Astrocyte (in vitro differentiated cells and primary cell): ENCODE data around the gene HNRNPM. TPM values are rescaled to one million over a fixed set of nuclear protein-coding genes. Genes with fewer than 3 reads are reported as not detected.

Experiments used
- DNase-seq: peaks from one replicate; pipeline ENCODE4 v3.0.0-alpha.2; 2010; ENCODE audit warnings: low read depth
- FAIRE-seq: peaks from 2 replicates; lab custom pipeline; 2011; peaks lifted over from hg19 to GRCh38; lab: Jason Lieb, UNC
- H2AFZ ChIP-seq: 2 replicates; pipeline ENCODE4 v1.6.0; 2012; ENCODE audit warnings: low read depth, low read length, inconsistent platforms
- H3K27ac ChIP-seq: 2 replicates; pipeline ENCODE4 v1.5.1; 2011; ENCODE audit warnings: low read depth, low read length, inconsistent platforms
- H3K27me3 ChIP-seq: 2 replicates; pipeline ENCODE4 v1.6.0; 2011; ENCODE audit warnings: low read length, inconsistent platforms; ENCODE audit not compliant: insufficient read depth
- H3K36me3 ChIP-seq: 2 replicates; pipeline ENCODE4 v1.5.1; 2011; ENCODE audit warnings: low read length, inconsistent platforms; ENCODE audit not compliant: insufficient read depth
- H3K4me1 ChIP-seq: 2 replicates; pipeline ENCODE4 v1.5.1; 2011; ENCODE audit warnings: low read length, inconsistent platforms; ENCODE audit not compliant: insufficient read depth
- H3K4me2 ChIP-seq: 2 replicates; pipeline ENCODE4 v1.6.0; 2012; ENCODE audit warnings: low read length, inconsistent platforms
- H3K4me3 ChIP-seq: 2 replicates; pipeline ENCODE4 v1.5.1; 2011; ENCODE audit warnings: low read depth, mild to moderate bottlenecking, low read length, inconsistent platforms; ENCODE audit not compliant: insufficient read depth
- H3K79me2 ChIP-seq: 2 replicates; pipeline ENCODE4 v1.6.0; 2012; ENCODE audit warnings: mild to moderate bottlenecking, low read length, inconsistent platforms; ENCODE audit not compliant: insufficient read depth
- H3K9ac ChIP-seq: 2 replicates; pipeline ENCODE4 v1.6.0; 2012; ENCODE audit warnings: mild to moderate bottlenecking, low read length, inconsistent platforms
- H3K9me3 ChIP-seq: 2 replicates; pipeline ENCODE4 v1.5.1; 2012; ENCODE audit warnings: low read depth, mild to moderate bottlenecking, low read length, inconsistent platforms; ENCODE audit not compliant: insufficient read depth
- H4K20me1 ChIP-seq: 2 replicates; pipeline ENCODE4 v1.6.0; 2012; ENCODE audit warnings: low read length, inconsistent platforms; ENCODE audit not compliant: insufficient read depth
- H3K27ac Mint-ChIP-seq: one replicate; pipeline ENCODE4 v1.8.0; 2021; ENCODE audit warnings: mild to moderate bottlenecking, mixed read lengths; ENCODE audit not compliant: unreplicated experiment
- H3K27me3 Mint-ChIP-seq: one replicate; pipeline ENCODE4 v1.8.0; 2021; ENCODE audit warnings: low read depth, mixed read lengths; ENCODE audit not compliant: unreplicated experiment
- H3K36me3 Mint-ChIP-seq: one replicate; pipeline ENCODE4 v1.8.0; 2021; ENCODE audit warnings: low read depth, mixed read lengths; ENCODE audit not compliant: unreplicated experiment
- H3K4me1 Mint-ChIP-seq: one replicate; pipeline ENCODE4 v1.8.0; 2021; ENCODE audit warnings: low read depth, mixed read lengths; ENCODE audit not compliant: unreplicated experiment
- H3K4me3 Mint-ChIP-seq: one replicate; pipeline ENCODE4 v1.8.0; 2021; ENCODE audit warnings: mild to moderate bottlenecking, moderate library complexity, mixed read lengths; ENCODE audit not compliant: unreplicated experiment
- H3K9me3 Mint-ChIP-seq: one replicate; pipeline ENCODE4 v1.8.0; 2021; ENCODE audit warnings: mild to moderate bottlenecking, mixed read lengths; ENCODE audit not compliant: unreplicated experiment
- CTCF ChIP-seq: IDR thresholded peaks from 2 replicates; pipeline ENCODE4 v1.5.1; 2011; ENCODE audit warnings: low read depth, mild to moderate bottlenecking, inconsistent platforms, low read length, moderate library complexity; ENCODE audit not compliant: insufficient read depth
- EZH2 ChIP-seq: IDR thresholded peaks from 2 replicates; pipeline ENCODE4 v1.6.1; 2012; ENCODE audit warnings: mild to moderate bottlenecking, low read length, inconsistent platforms; ENCODE audit not compliant: insufficient read depth
- total RNA-seq: library from RNA; stranded (reverse); gene quantifications from 2 replicates; pipeline ENCODE4 v1.2.1, GENCODE V29; 2021

Gene HNRNPM
- total RNA-seq, 1 donor from 2014 or later = 172 TPM

- no peaks in the 10 kb centered on the region for H3K9me3 ChIP-seq
- peaks cover 5% of the 10 kb centered on the region for H3K27me3 Mint-ChIP-seq
- H3K36me3 Mint-ChIP-seq = peaks cover 3% of the 10 kb centered on the region
- H3K79me2 ChIP-seq = no peaks in the 10 kb centered on the region
- H3K9me3 Mint-ChIP-seq = peaks cover 2% of the 10 kb centered on the region
- DNase-seq (no peak), FAIRE-seq (no peak)
- H4K20me1 ChIP-seq = no peaks in the 10 kb centered on the region
- no peak overlapping the region for H3K4me2 ChIP-seq
- no peaks in the 10 kb centered on the region for H3K27me3 ChIP-seq
- H3K27ac Mint-ChIP-seq = no peak overlapping the region
- TF ChIP-seq CTCF (no peak), EZH2 (no peak)
- H3K4me3 Mint-ChIP-seq = no peak overlapping the region
- peaks cover 6% of the 10 kb centered on the region for H3K4me1 Mint-ChIP-seq
- H3K4me3 ChIP-seq = no peak overlapping the region
- H3K36me3 ChIP-seq = no peaks in the 10 kb centered on the region
- H3K9ac ChIP-seq = no peak overlapping the region
- H3K4me1 ChIP-seq = no peaks in the 10 kb centered on the region
- H2AFZ ChIP-seq = no peak overlapping the region
- no peak overlapping the region for H3K27ac ChIP-seq
Observed at GRCh38 chr19:8498295-8498694, 53.5 kb downstream of the HNRNPM start.

- no peak for FAIRE-seq
- Mint-ChIP-seq H3K36me3 (peaks cover 3% of the 10 kb centered on the region), H3K27me3 (peaks cover 8% of the 10 kb centered on the region), H3K4me3 (no peak overlapping the region), H3K9me3 (peaks cover 2% of the 10 kb centered on the region), H3K4me1 (peaks cover 6% of the 10 kb centered on the region), H3K27ac (no peak overlapping the region)
- Histone ChIP-seq H3K27me3 (no peaks in the 10 kb centered on the region), H3K4me3 (no peak overlapping the region), H3K4me1 (no peaks in the 10 kb centered on the region), H4K20me1 (no peaks in the 10 kb centered on the region), H3K79me2 (no peaks in the 10 kb centered on the region), H2AFZ (no peak overlapping the region), H3K36me3 (no peaks in the 10 kb centered on the region), H3K27ac (no peak overlapping the region), H3K9me3 (no peaks in the 10 kb centered on the region), H3K9ac (no peak overlapping the region), H3K4me2 (no peak overlapping the region)
- TF ChIP-seq EZH2 (no peak), CTCF (no peak)
- no peak for DNase-seq
Observed at GRCh38 chr19:8499048-8499833, 54.5 kb downstream of the HNRNPM start.

- DNase-seq (no peak), FAIRE-seq (no peak)
- Histone ChIP-seq H3K27me3 (no peaks in the 10 kb centered on the region), H3K4me3 (no peak overlapping the region), H3K27ac (no peak overlapping the region), H3K9me3 (no peaks in the 10 kb centered on the region), H3K4me1 (no peaks in the 10 kb centered on the region), H3K79me2 (no peaks in the 10 kb centered on the region), H2AFZ (no peak overlapping the region), H3K4me2 (no peak overlapping the region), H4K20me1 (no peaks in the 10 kb centered on the region), H3K9ac (no peak overlapping the region), H3K36me3 (no peaks in the 10 kb centered on the region)
- no peak overlapping the region for H3K4me3 Mint-ChIP-seq
- H3K27me3 Mint-ChIP-seq = peaks cover 10% of the 10 kb centered on the region
- TF ChIP-seq CTCF (no peak), EZH2 (no peak)
- H3K36me3 Mint-ChIP-seq = peaks cover 3% of the 10 kb centered on the region
- H3K4me1 Mint-ChIP-seq = peaks cover 6% of the 10 kb centered on the region
- H3K9me3 Mint-ChIP-seq = peaks cover 2% of the 10 kb centered on the region
- H3K27ac Mint-ChIP-seq = no peak overlapping the region
Observed at GRCh38 chr19:8500158-8500557, 55.4 kb downstream of the HNRNPM start.
